Prostate gland (tissue), 2 donors: Measurements from ENCODE around the gene GAL.

Experiments
- CTCF ChIP-seq, 4 experiments: fragments of 200-600 bp in 2 of 4; fragments of 450-650 bp in 2 of 4; sonication (generic) in 2 of 4; IDR thresholded peaks; 1 replicate in 3 of 4; 2 replicates in 1 of 4; pipeline ENCODE4 v1.5.1; 2016 to 2019; ENCODE audit warnings: antibody characterized with exemption in 4 of 4, mild to moderate bottlenecking in 2 of 4, moderate library complexity in 2 of 4
- POLR2A ChIP-seq: fragments of 450-650 bp; IDR thresholded peaks from one replicate; pipeline ENCODE4 v1.6.1; 2016; ENCODE audit warnings: antibody characterized with exemption, mild to moderate bottlenecking
- POLR2AphosphoS5 ChIP-seq: sonication (generic); formaldehyde crosslinking; IDR thresholded peaks from one replicate; pipeline ENCODE4 v1.6.1; 2017; ENCODE audit warnings: antibody characterized with exemption

GRCh38 chr11:68673306-68673945 is 10.9 kb upstream of the GAL start:
- TF ChIP-seq POLR2A (no peak), POLR2AphosphoS5 (no peak), CTCF (IDR thresholded peaks at IDR 0.05) (no peak)
